ENCODE results near the gene PRUNE2.

DNA sequence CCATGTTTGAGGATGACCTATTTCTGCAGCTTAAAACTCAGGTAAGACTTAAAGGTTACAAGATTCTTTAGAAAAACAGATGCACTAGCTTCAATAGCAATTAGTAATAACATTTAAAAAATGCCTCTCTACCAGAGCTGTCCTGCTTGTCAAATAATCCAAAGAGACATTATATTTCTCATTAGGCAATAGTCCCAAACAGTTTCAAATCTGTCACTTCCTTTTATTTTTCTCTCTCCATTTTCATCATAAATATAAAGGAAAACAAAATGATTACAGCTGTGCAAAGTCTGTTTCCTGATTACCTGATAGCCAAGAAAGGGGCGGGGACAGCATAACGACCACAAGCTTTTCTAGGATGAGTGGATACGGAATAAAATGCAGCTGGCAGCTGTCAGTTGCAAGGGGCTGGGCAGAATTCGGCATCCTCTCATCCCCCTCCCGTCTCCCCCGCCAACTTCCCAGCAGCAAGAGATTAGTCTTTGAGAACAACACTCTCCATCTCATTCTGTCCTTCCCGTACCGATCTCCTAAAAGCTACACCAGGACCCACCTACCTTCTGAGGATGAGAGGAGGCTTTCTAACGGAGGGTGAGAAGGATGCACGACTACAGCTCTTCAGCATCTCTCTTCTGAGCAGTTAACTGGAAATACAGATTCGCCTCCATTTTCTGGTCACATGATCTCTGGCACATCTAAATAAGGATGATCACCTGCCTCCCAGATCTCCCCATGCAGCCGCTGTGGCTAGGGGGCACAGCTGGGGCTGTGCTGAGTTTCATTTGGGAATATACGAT is 214.2 kb downstream of the PRUNE2 start:
- TF ChIP-seq EZH2 (IDR thresholded peaks at IDR 0.05) (no peak), POLR2AphosphoS5 (IDR thresholded peaks at IDR 0.05; ENCODE audit: borderline replicate concordance, low read depth, low read length) (no peak)
